Measurements from ENCODE around the gene ZNF667. TPM values are rescaled to one million over a fixed set of nuclear protein-coding genes. Genes with fewer than 3 reads are reported as not detected.

Gene ZNF667
- total RNA-seq = 2.7 and 11.0 TPM in 2 replicates

DNA sequence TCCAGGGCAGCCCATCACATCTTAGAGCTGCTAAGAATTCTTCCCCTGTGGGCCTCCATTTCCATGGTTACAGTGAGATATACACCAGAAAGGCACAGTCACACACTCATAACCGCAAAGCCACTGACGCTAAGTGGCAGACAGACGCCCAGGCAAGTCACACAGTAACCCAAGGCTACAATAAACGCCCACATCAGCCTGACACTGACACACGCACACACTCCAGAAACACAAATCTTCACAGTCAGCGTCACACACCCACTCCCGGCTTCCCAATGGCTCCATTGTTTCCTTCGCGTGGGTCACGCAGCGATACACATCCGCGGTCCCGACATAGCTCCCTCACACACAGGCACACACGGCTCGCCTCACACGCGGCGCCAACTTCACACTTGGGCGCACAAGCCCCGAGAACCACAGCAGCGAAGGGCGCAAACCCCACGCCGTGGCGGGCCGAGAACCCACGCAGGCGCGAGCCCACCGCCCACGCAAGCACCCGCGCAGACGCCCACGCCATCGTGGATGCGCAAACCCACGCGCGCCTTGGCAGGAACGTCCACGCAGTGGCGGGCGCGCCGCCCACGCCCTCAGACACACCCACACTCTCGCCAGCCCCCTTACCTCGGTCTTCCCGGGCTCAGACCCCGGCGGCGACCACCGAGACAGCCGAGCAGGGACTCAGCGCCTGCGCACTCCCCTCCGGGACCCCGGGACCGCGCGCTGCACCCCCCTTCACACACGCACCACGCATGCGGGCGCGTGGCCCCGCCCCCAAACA lies at the start of gene ZNF667:
Gene ZNF667 (minus strand): TSS at position 695 of the 778 bp plus-strand sequence. CDS start 14,975 bp downstream, outside the sequence.

DNA sequence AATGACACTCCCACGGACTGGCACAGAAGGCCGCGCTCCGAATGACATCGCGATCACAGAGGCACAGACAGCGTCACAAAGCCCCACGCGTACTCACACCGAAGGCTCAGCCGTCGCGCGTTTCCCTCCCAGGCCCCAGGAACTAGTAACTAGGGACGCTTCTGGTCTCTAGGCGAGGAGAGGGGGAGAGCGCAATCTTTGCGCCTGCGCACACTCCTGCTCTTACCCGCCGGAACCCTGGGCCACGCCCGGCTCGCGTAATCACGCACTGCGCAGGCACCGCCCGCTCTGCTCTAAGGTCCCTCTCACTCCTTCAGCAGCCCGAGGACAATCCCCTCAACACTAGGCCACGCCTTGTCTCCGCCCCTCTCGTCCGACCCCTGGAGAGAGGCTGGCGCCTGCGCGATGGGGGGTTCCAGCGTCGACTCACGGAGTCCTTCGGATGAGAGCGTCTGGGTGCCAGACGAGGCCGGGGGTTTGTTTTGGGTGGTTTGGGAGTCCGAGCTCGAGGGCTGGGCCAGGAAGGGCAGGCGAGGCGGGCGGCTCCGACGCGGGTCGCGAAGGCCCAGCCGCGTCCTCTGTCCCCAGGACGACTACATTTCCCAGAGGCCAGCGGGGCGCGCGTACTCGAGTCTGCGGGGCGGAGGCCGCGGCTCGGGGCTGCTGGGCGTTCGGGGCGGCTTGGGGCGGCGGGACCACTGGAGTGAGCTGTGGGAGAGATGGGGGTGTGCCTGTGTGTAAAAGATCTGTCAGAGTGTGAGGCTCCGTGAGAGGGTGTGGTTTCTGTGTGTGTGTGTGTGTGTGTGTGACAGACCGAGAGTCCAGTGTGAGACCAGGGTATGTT lies 30.5 kb upstream of the ZNF667 start, which contains the start of gene ZNF471:
Gene ZNF471 (plus strand): TSS at position 410 of the 844 bp plus-strand sequence. CDS start 3,717 bp downstream, outside the sequence.

DNA sequence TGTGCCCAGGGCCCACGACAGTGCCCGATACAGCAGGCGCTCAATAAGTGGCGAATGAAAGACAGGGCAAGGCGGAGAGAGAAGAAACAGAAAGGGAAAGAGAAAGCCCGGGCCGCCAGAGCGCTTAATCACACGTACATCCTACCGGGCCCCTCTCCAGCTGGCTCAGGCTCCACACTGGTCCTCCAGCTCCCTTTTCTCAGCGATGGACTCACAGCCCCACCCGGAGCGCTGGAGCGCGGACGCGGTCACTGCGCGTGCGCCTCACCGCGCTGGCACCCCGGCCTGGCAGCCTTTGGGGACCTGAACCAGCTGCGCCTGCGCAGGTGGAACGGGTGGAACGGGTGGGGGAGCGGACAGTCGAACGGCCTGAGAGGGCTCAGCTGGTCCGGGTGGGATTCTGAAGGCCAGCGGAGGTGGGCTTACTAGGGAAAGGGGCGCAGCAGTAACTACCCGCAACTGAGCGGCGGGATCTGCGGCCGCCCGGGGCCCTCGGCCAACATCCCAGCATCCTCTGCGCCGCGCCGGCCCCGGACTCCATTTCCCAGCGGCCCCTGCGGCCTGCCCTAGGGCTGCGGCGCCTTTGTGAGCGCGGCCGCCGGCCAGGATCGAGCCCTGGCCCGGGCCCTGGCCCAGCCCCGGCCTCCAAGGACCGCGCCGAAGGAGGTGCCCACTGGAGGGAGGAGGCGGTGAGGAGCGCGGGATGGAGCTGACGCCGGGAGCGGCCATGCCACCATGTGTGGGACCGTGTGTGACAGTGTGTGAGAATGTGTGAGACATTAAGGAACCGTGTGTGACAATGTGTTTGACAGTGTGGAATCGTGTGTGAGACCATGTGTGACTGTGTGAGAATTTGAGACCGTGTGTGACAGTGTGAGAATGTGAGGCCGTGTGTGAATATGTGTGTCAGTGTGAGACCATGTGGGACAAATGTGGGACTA lies 73.1 kb downstream of the ZNF667 start, which contains the start of gene ZNF583:
Gene ZNF583 (plus strand): TSS at position 569 of the 941 bp plus-strand sequence. CDS start 2,783 bp downstream, outside the sequence.

DNA sequence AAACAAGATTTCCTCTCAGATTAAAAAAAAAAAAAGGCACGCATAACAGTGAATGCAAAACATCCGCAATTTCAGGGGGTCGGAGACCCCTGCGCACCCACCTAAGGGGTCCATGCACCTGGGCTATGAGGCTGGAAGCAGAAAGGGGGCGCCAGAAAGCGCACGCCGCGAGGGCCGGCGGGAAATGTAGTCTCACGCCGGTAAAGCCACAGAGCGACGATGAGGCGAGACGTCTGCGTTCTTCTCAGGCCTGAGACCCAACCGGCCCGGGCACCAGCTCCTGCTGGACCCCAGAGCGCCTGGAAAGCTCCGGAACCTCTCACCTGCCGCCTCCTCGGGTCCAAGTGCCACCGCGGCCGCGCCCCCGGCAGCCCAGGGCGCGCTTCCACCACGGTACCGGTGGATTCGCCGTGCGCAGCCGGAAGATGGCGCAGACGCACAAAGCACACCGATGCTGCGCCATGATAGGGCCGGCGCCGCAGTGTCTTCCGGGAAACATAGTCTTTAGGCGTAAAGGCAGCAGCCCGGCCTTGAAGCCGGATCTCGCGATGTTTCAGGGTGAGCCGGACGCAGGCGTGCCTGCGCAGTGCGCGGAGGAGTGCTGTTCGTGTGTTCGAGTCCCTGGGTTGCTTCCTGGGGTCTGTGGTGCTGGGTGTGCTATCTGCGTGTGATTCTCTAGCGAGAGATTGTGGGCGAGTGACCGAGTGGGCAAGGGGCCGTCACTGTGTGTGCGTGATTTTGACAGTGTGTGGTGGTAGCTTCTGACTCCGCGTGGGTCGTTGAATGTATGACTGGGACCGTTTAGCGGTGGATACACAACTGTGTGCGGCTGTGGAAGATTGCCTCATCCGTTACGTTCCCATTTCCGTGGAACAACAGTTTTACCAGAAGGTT lies 83.8 kb downstream of the ZNF667 start, which contains the start of gene ZNF582:
Gene ZNF582 (minus strand): TSS at position 416 of the 894 bp plus-strand sequence. CDS start 1,782 bp downstream, outside the sequence.

Other genes starting within 250 kb of the ZNF667 start
- gene EDDM13, start 204.6 kb downstream of the ZNF667 start, total RNA-seq = 0.36 TPM in 1 of 2 replicates, not detected in the other
- gene ZSCAN5A, start 162.5 kb downstream of the ZNF667 start, total RNA-seq = 5.1 and 5.7 TPM in 2 replicates
- gene ZNF582, start 83.8 kb downstream of the ZNF667 start, total RNA-seq = 2.4 and 3.8 TPM in 2 replicates
- gene ZNF583, start 73.0 kb downstream of the ZNF667 start, total RNA-seq = 6.8 and 8.0 TPM in 2 replicates
- 1.7 and 9.4 TPM in 2 replicates for gene ZNF471, start 30.5 kb upstream of the ZNF667 start, total RNA-seq
- gene ZFP28, start 61.6 kb upstream of the ZNF667 start, total RNA-seq = 8.2 and 11.9 TPM in 2 replicates
- gene ZNF470, start 90.1 kb upstream of the ZNF667 start, total RNA-seq = 3.4 and 10.5 TPM in 2 replicates
- gene ZNF71, start 118.0 kb upstream of the ZNF667 start, total RNA-seq = 4.4 and 13.0 TPM in 2 replicates
- gene SMIM17, start 165.8 kb upstream of the ZNF667 start, total RNA-seq = 0.21 and 0.34 TPM in 2 replicates
- under 0.01 and 0.36 TPM in 2 replicates for gene ZNF835, start 194.4 kb upstream of the ZNF667 start, total RNA-seq

All from nasal cavity respiratory epithelium epithelial cell of viscerocranial mucosa (primary cell).